Activated CD8-positive, alpha-beta memory T cell treated with anti-CD3 and anti-CD28 coated beads for 36 hours (primary cell): Measurements from ENCODE around the gene ERVH48-1. TPM values are rescaled to one million over a fixed set of nuclear protein-coding genes. Genes with fewer than 3 reads are reported as not detected.

ENCODE experiments used
- total RNA-seq, 2 experiments: library from RNA; stranded (reverse); gene quantifications; one replicate each; pipeline ENCODE4 v1.2.3, GENCODE V29; 2021

ERVH48-1 gene
- total RNA-seq, 2 experiments from 2014 or later: not detected

Other genes starting within 250 kb of the ERVH48-1 start
- gene WDR4, start 46.1 kb downstream of the ERVH48-1 start, total RNA-seq: 10 to 100 TPM; 58.9 to 61.6 TPM
- gene NDUFV3, start 32.3 kb downstream of the ERVH48-1 start, total RNA-seq: 10 to 100 TPM; 36.0 to 38.1 TPM
- 10 to 100 TPM; 21.5 to 22.2 TPM for gene PKNOX1, start 48.9 kb upstream of the ERVH48-1 start, total RNA-seq
- 10 to 100 TPM; 14.1 to 15.5 TPM for gene CBS, start 150.2 kb upstream of the ERVH48-1 start, total RNA-seq
- gene U2AF1, start 181.9 kb upstream of the ERVH48-1 start, total RNA-seq: 10 to 100 TPM; 11.3 to 17.2 TPM
- not detected for gene CRYAA, start 243.4 kb upstream of the ERVH48-1 start, total RNA-seq